NCI-H1092 (cell line): ENCODE measurements around the gene SCGB2A2.

ENCODE experiments used
- DNase-seq: peaks from one replicate; lab custom pipeline; 2025; lab: John Stamatoyannopoulos, UW

The SCGB2A2 gene

GRCh38 chr11:62306227-62306626, 36.3 kb downstream of the SCGB2A2 start:
- no peak for DNase-seq

- DNase-seq: no peak
Measured at GRCh38 chr11:62307950-62308349, 38.0 kb downstream of the SCGB2A2 start.

GRCh38 chr11:62309991-62310390, 40.0 kb downstream of the SCGB2A2 start:
- DNase-seq: no peak

- no peak for DNase-seq
Measured at GRCh38 chr11:62315431-62315830, 45.5 kb downstream of the SCGB2A2 start.

GRCh38 chr11:62322524-62322923, 52.6 kb downstream of the SCGB2A2 start:
- DNase-seq: no peak
